Gastrocnemius medialis (tissue), 4 donors: ENCODE data around the gene PDE4D. TPM values are rescaled to one million over a fixed set of nuclear protein-coding genes. Genes with fewer than 3 reads are reported as not detected.
A peak's percentile ranks its signal among the peaks of the same experiment; 100 is the strongest.

Experiments
- ATAC-seq, 2 donors: fragments of 150-250 bp; one replicate each; pipeline ENCODE4 v1.9.1; 2016
- DNase-seq, 2 donors: peaks; one replicate each; pipeline ENCODE4 v3.0.0-alpha.2; 2019
- H3K27ac ChIP-seq, 4 donors: fragments of 200-600 bp; sonication (generic); 1 replicate in 1 of 4; 2 replicates in 3 of 4; pipeline ENCODE4 v1.5.1; 2016 to 2018; ENCODE audit warnings: mild to moderate bottlenecking in 2 of 4, moderate library complexity in 1 of 4
- H3K27me3 ChIP-seq, 3 donors: fragments of 200-600 bp; sonication (generic) in 2 of 3; 1 replicate in 1 of 3; 2 replicates in 2 of 3; pipeline versions ENCODE4 v1.5.1 to v1.6.0; 2016 to 2019; ENCODE audit warnings: mild to moderate bottlenecking in 1 of 3, moderate library complexity in 1 of 3
- H3K36me3 ChIP-seq, 2 donors: fragments of 200-600 bp; sonication (generic) in 1 of 2; one replicate each; pipeline ENCODE4 v1.5.1; 2017 to 2018
- H3K4me1 ChIP-seq, 2 donors: fragments of 200-600 bp; sonication (generic) in 1 of 2; one replicate each; pipeline ENCODE4 v1.5.1; 2016 to 2017; ENCODE audit warnings: mild to moderate bottlenecking in 2 of 2
- H3K4me3 ChIP-seq, 4 donors: fragments of 200-600 bp; sonication (generic) in 3 of 4; 1 replicate in 1 of 4; 2 replicates in 3 of 4; pipeline ENCODE4 v1.5.1; 2016 to 2019; ENCODE audit warnings: mild to moderate bottlenecking in 2 of 4
- H3K9me3 ChIP-seq, 3 donors: fragments of 200-600 bp; sonication (generic) in 2 of 3; 1 replicate in 1 of 3; 2 replicates in 2 of 3; pipeline ENCODE4 v1.5.1; 2016 to 2019
- POLR2A ChIP-seq, 2 donors: fragments of 450-650 bp; IDR thresholded peaks; one replicate each; pipeline ENCODE4 v1.6.1; 2017; ENCODE audit warnings: antibody characterized with exemption in 2 of 2, mild to moderate bottlenecking in 2 of 2, moderate library complexity in 2 of 2
- in situ Hi-C, 4 donors: fragments of 200-750 bp; cut with MboI; loops; one replicate each; pipeline versions ENCODE4 v1.15.0 to v1.8.0; 2017; ENCODE audit warnings: low sequenced_read_pairs in 4 of 4
- intact Hi-C: fragments of 100-400 bp; cut with DNase I; formaldehyde crosslinking; loops from one replicate; pipeline ENCODE4 v1.15.1; 2023; ENCODE audit warnings: low total_unique reads
- total RNA-seq, 4 donors: library from RNA; depleted of rRNA; stranded (reverse); fragments of >200 nt; gene quantifications; one replicate each; pipeline versions ENCODE4 v1.1.0 to v1.2.3, GENCODE V29; 2016
- TF ChIP-seq, protein P1 (sequence below), 5 experiments: fragments of 450-650 bp in 3 of 5; fragments of 200-600 bp in 2 of 5; sonication (generic) in 2 of 5; IDR thresholded peaks in 4 of 5; conservative IDR thresholded peaks in 1 of 5; 1 replicate in 4 of 5; 2 replicates in 1 of 5; pipeline ENCODE4 v1.5.1; 2016 to 2019; ENCODE audit warnings: antibody characterized with exemption in 5 of 5, mild to moderate bottlenecking in 3 of 5, moderate library complexity in 3 of 5

Gene PDE4D
- total RNA-seq, 4 donors from 2014 or later = 133 to 223 (median 185) TPM

DNA sequence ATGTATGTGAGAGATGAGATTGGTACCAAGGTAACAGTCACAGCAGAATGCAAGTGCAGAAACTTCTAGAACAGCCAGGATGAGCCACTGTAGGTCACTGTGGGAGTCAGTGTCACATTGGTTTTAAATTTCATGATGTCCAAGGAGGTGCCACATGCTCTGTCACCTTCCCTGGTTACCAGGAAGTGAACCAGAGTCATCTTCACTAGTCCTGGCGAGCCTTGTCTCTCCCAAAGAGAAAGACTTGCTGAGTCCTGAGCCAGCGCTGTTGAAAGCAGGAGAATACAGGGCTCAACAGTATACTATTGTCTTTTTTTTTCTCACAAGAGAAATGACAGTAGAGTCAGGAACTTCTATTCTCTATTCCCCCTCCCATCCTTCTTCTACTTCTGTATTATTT, 695.2 kb downstream of the PDE4D start:
- in situ Hi-C loops = loop anchor here in 3 of 4 donors (10.0 to 25.0 kb wide), 3 partner anchors 176 to 476 kb away; no protein-coding TSS in a partner anchor
- DNase-seq = peak; percentile 66 to 79
- H3K27ac ChIP-seq = peak overlapping the region; percentile 67 to 78 (median 73)
- no peaks in the 10 kb centered on the region for H3K27me3 ChIP-seq
- no peak overlapping the region for H3K4me3 ChIP-seq
- no peak for TF ChIP-seq POLR2A (IDR thresholded peaks at IDR 0.05)
- TF ChIP-seq, protein P1, sequence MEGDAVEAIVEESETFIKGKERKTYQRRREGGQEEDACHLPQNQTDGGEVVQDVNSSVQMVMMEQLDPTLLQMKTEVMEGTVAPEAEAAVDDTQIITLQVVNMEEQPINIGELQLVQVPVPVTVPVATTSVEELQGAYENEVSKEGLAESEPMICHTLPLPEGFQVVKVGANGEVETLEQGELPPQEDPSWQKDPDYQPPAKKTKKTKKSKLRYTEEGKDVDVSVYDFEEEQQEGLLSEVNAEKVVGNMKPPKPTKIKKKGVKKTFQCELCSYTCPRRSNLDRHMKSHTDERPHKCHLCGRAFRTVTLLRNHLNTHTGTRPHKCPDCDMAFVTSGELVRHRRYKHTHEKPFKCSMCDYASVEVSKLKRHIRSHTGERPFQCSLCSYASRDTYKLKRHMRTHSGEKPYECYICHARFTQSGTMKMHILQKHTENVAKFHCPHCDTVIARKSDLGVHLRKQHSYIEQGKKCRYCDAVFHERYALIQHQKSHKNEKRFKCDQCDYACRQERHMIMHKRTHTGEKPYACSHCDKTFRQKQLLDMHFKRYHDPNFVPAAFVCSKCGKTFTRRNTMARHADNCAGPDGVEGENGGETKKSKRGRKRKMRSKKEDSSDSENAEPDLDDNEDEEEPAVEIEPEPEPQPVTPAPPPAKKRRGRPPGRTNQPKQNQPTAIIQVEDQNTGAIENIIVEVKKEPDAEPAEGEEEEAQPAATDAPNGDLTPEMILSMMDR (IDR thresholded peaks at IDR 0.05 in 4 of 5, conservative IDR thresholded peaks at IDR 0.05 in 1 of 5) = no peak
- intact Hi-C loops = no loop called here
- no peaks in the 10 kb centered on the region for H3K36me3 ChIP-seq
- H3K9me3 ChIP-seq = no peaks in the 10 kb centered on the region
- H3K4me1 ChIP-seq = peaks cover 32 to 46% of the 10 kb centered on the region in 2 donors
- peak; percentile 93 to 95 for ATAC-seq

DNA sequence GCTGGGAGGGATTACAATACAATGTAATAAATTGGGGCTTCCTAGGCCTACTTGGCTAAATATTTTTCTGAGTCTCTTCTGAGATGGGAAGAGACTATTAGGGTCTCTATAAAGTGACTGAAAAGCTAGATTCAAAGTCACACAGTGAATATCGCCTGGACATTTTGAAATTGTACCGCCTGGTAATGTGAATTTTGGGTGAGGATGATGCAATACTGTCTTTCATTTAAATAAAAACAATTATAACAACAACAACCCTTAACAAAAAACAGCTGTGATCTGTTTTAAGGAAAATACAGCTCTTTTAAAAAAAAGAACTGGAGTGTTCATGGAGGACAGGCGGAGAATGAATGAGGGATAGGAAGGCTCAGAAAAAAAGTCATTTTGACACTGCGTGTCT, 695.6 kb downstream of the PDE4D start:
- DNase-seq (no peak), ATAC-seq (no peak)
- peak overlapping the region; percentile 67 to 78 (median 73) for H3K27ac ChIP-seq
- H3K27me3 ChIP-seq = no peaks in the 10 kb centered on the region
- in situ Hi-C loops (loop anchor here in 3 of 4 donors (10.0 to 25.0 kb wide), 3 partner anchors 177 to 477 kb away; no protein-coding TSS in a partner anchor), intact Hi-C loops (no loop called here)
- no peaks in the 10 kb centered on the region for H3K36me3 ChIP-seq
- H3K9me3 ChIP-seq = no peaks in the 10 kb centered on the region
- peaks cover 29 to 45% of the 10 kb centered on the region in 2 donors for H3K4me1 ChIP-seq
- TF ChIP-seq, protein P1 (IDR thresholded peaks at IDR 0.05 in 4 of 5, conservative IDR thresholded peaks at IDR 0.05 in 1 of 5) = no peak
- no peak for TF ChIP-seq POLR2A (IDR thresholded peaks at IDR 0.05)
- H3K4me3 ChIP-seq = no peak overlapping the region

DNA sequence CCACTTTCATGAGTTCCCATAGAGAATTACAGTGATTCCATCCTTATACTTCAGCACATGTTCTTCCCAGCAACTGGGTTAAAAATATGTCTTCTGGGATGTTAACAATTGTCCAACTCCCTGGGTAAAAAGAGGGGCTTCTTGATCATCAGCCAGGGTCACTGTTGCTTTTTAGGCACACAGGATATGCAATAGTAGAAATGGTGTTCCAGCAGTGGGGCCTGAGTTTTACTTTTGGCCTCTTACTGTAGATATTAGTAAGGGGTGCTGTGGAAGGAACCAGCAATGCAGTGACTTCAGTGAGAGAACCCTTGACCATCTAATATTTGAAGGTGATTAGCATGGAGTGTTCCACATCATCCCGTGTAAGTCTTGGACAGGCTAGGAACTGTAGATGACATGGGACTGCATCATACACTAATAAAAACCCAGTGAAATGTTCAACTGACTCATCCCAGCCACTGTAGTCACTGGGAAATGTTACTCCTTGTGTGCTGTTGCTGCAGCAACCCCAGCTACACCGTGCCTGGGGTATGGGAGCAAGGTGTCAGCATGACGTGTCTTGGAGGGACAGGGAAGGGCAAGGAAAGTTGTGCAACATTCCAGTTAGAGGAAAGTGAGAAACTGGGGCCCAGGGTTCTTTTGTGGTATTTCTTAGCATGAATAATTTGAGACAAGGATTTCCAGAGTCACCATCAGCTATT, 699.8 kb downstream of the PDE4D start:
- peak; percentile 63 to 84 for DNase-seq
- no peak overlapping the region for H3K4me3 ChIP-seq
- H3K9me3 ChIP-seq = no peaks in the 10 kb centered on the region
- peaks cover 29 to 61% of the 10 kb centered on the region in 2 donors for H3K4me1 ChIP-seq
- no peaks in the 10 kb centered on the region for H3K36me3 ChIP-seq
- in situ Hi-C loops = loop anchor here in 3 of 4 donors (5.0 to 25.0 kb wide), 4 partner anchors 181 to 481 kb away; no protein-coding TSS in a partner anchor
- no peaks in the 10 kb centered on the region for H3K27me3 ChIP-seq
- peak; percentile 80 to 86 for ATAC-seq
- no peak for TF ChIP-seq POLR2A (IDR thresholded peaks at IDR 0.05)
- TF ChIP-seq, protein P1 (IDR thresholded peaks at IDR 0.05 in 4 of 5, conservative IDR thresholded peaks at IDR 0.05 in 1 of 5) = no peak
- intact Hi-C loops = no loop called here
- peak overlapping the region; percentile 70 to 76 (median 71) for H3K27ac ChIP-seq

DNA sequence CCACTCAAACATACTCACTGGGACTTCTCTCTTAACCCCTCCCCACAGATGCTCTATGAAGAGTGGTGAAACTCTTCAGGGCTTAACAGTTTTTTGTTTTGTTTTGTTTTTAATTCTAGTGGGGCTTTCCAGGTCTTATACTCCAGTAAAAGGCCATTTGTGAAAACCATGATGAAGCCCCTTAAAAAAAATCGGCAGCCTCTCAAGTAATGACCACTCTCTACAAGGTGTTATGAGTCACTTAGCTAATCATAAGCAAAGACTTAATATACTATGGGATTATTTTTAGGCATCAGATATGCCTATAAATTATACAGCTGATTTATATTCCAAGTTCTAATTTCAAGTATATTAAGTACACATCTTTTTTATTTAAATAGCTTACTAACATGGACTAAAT, 702.8 kb downstream of the PDE4D start:
- no peaks in the 10 kb centered on the region for H3K9me3 ChIP-seq
- intact Hi-C loops = no loop called here
- no peak for TF ChIP-seq POLR2A (IDR thresholded peaks at IDR 0.05)
- TF ChIP-seq, protein P1 (IDR thresholded peaks at IDR 0.05 in 4 of 5, conservative IDR thresholded peaks at IDR 0.05 in 1 of 5) = no peak
- ATAC-seq (no peak), DNase-seq (no peak)
- H3K36me3 ChIP-seq = no peaks in the 10 kb centered on the region
- H3K27me3 ChIP-seq = no peaks in the 10 kb centered on the region
- in situ Hi-C loops = loop anchor here in 3 of 4 donors (5.0 to 25.0 kb wide), 4 partner anchors 184 to 484 kb away; no protein-coding TSS in a partner anchor
- H3K4me1 ChIP-seq = peaks cover 39 to 69% of the 10 kb centered on the region in 2 donors
- H3K27ac ChIP-seq = peak overlapping the region; percentile 53 to 70 (median 60)
- H3K4me3 ChIP-seq = no peak overlapping the region
